Activated CD8-positive, alpha-beta memory T cell treated with anti-CD3 and anti-CD28 coated beads, Interleukin-2, amount 50 U/mL, for 48 hours (primary cell): ENCODE data around the gene TMEM138.
A peak's percentile ranks its signal among the peaks of the same experiment; 100 is the strongest.
"Not testable (repeated sequence)": the region's sequence is repeated elsewhere in the genome, so short reads cannot be mapped to it uniquely, and the experiment has no call there.

Experiments used
- DNase-seq: peaks from one replicate; pipeline ENCODE4 v3.0.0-alpha.2; 2020

The TMEM138 gene

DNA sequence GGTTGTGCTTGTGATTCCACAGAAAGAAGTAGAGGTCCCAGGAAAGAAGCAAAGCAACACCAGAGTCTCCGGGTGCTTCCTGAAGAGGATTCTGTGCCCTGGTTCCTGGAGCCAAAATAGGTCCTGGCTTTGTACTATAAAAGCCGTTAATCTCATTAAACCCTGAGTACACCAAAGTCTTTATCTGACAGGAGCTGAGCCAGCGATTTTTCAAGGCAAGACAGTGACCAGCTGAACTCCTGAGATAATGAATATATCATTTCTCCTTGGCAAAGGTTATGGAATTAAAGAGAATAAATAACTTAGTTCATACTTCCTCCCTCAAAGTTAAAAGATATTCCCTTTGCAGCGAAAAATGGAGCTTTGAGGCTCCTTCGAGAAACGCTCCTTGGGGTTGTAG is 5.2 kb downstream of the TMEM138 start:
- DNase-seq, result no peak

DNA sequence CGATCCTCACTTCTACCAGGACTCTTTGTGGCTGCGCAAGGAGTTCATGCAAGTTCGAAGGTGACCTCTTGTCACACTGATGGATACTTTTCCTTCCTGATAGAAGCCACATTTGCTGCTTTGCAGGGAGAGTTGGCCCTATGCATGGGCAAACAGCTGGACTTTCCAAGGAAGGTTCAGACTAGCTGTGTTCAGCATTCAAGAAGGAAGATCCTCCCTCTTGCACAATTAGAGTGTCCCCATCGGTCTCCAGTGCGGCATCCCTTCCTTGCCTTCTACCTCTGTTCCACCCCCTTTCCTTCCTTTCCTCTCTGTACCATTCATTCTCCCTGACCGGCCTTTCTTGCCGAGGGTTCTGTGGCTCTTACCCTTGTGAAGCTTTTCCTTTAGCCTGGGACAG is 6.5 kb downstream of the TMEM138 start:
- DNase-seq, result no peak

DNA sequence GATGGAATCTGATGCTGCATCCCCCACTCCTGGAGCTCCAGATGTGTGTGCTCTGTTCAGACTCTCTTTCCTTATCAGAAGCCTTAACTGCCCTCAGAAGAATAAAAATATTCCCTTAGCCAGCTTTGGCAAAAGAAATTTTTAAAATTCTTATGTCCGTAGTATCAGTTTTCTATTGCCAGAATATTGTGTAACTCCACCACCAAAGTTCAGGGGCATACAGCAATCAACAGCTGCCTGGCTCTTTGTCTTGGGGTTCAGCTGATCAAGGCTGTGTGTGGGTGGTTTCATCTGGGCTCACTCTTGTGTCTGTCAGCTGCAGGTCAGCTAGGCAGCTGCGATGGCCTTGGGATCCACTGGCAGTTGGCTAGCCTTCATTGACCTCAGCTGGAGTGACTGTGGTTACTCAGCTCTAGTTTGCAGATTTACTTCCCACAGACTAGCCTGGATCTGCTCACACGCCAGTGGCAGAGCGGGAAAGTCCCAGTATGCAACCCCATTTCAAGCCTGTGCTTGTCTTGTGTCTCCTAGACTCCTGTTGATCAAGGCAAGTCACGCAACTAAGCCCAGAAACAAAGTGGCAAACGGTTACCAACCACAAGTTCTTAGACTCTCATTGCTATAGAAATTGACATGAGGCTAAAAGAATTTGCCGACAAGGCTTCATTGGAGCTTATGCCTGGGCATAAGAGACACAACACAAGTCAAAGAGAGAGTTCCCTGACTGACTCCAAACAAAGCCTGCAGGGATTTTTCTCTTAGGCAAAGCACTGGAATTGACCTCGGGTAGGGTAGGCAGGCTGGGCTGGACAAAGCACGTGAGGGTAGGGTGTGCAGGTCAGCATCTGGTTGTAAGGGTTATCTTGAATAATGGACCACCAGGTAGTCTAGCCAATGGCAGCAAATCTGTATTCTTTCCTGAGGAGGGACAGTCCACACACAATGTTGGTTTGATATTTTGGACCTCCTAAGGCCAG is 7.5 kb downstream of the TMEM138 start:
- DNase-seq, result no peak

DNA sequence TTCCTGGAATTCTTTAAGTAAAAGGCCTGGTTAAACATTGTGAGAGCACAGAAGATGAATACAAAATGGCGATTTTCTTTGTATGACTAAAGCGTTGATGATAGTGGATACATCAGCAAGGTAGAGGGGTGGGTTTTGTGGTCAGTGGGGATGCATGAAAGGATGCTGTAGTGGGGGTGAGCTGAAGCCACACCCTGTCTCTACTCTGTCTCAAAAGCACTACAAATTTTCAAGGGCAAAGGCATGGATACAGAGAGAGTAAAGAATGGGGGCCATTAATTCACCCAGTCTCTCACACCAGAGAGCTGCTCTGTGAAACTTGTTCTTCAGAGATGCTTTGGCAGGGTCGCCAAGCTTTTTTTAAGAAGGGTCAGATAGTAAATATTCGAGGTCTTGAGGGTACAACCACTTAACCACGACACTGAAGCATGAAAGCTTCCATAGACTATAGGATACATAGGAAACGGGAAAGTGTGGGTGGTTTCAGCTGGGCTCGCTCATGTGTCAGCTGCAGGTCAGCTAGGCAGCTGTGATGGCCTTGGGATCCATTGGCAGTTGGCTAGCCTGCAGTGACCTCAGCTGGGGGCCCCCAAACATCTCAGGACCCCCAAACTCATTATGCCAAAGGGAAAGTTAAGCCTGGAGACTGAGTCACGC is 8.3 kb downstream of the TMEM138 start:
- no peak for DNase-seq

DNA sequence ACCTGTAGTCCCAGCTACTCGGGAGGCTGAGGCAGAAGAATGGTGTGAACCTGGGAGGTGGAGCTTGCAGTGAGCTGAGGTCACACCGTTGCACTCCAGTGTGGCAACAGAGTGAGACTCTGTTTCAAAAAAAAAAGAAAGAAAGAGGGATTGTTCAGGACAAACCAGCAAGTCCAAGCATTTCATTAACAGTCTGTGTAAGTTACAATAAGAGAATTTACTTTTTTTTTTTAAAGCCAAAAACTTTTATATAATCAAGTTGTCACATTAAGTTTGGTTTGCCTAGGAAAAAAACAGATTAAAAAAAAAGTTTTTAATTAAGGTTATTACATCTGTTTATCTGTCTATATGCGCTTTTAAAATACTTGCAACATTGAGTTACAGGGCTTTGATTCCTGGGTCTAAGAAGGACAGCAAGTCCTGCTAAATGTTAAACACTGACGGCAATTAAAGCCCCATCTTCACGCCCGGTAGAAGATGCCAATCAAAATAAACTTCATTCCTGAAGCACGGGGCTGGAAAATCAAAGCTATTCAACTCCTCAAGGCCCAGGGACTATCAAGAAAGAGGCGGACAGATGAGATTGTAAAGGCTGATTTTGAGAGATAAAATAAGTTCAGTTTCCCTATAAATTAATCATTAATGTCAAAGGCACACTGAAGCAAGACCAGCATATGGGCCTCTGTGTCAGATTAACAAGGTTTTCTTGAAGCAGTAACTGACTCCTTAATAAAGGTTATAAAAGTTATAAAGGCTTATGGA is 10.7 kb downstream of the TMEM138 start:
- DNase-seq, result no peak

DNA sequence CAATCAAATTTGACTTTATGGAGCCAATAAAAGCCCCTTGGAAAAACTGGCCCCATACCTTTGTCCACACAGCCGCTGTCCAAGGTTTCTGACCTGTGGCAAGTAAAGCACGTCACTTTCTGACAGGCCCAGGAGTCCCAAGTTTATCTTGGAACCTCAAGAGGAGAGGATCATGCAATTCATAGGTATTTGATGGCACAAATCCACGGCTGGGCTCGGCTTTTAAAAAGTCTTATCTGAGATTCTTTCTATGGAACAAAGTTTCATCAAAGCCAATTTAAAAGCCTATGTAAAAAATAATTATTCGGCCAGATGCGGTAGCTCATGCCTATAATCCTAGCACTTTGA is 13.6 kb downstream of the TMEM138 start:
- DNase-seq, result no peak

DNA sequence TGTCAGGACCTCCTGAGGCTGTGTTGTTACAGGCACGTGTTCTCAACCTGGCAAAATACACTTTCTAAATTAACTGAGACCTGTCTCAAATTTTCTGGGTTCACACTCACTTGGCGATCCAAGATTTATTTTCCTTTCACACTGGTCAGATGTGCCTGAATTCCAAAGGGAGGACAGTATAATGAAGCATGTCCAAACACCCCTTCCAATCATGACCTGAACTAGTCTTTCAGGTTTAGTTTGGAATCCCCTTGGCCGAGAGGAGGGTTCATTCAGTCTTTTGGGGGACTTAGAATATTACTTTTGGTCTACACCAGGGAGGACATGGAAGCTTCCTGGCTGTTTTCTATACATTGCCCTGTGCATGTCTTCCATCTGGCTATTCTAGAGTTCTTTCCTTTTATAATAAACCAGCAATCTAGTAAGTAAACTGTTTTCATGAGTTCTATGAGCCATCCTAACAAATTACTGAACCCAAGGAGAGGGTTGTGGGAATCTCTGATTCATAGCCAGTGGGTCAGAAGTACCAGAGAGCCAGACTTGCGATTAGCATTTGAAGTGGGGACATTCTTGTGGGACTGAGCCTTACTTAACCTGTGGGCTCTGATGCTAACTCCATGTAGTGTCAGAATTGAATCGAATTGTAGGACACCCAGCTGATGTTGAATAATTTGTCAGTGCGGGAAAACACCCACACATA is 15.4 kb downstream of the TMEM138 start:
- no peak for DNase-seq

DNA sequence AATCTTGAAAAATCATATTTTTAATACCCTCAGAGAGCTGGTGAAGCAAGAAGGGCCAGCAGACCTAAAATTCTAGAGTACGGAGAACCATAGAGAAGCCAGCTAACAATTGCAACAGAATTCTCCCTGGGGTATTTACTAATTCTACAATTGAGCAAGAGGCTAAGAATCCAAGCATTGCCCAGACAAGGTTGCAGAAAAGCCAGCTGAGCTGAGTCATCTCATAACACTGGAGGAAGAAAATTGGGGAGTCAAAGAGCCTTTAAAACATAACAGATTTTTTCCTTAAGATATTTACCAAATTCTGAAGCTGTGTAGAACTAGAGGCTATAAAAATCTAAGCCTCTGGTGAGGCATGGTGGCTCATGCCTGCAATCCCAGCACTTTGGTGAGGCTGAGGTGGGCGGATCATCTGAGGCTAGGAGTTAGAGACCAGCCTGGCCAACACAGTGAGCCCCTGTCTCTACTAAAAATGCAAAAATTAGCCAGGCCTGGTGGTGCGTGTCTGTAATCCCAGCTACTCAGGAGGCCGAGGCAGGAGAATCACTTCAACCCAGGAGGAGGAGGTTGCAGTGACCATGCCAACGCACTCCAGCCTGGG is 16.6 kb downstream of the TMEM138 start:
- DNase-seq, result no peak

DNA sequence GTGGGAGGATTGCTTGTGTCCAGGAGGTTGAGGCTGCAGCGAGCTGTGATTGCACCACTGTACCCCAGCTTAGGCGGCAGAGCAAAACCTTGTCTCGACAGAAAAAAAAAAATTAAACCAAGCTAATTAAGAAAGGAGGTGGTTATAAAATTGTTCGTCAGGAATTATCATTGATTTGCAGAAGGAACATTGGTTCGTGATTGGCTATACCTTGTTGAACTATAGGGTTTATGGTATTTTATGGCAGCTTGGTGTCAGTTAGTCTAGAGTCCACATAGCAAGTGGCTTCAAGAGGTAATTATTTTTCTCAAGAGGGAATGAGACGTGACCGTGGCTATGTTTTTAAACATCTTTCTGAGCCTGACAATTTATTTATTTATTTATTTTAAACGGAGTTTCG is 18.7 kb downstream of the TMEM138 start:
- no peak for DNase-seq

DNA sequence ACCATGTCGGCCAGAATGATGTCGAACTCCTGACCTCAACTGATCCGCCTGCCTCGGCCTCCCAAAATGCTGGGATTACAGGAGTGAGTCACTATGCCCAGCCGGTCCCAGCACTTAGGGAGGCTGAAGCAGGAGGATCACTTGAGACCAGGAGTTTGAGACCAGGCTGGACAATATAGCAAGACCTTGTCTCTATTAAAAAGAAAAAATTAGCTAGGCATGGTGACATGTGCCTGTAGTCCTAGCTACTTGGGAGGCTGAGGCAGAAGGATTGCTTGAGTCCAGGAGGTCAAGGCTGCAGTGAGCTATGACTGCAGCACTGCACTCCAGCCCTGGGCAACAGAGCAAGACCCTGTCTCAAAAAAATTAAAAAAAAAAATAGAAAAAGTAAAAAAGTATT is 21.7 kb downstream of the TMEM138 start:
- not testable (repeated sequence) for DNase-seq

DNA sequence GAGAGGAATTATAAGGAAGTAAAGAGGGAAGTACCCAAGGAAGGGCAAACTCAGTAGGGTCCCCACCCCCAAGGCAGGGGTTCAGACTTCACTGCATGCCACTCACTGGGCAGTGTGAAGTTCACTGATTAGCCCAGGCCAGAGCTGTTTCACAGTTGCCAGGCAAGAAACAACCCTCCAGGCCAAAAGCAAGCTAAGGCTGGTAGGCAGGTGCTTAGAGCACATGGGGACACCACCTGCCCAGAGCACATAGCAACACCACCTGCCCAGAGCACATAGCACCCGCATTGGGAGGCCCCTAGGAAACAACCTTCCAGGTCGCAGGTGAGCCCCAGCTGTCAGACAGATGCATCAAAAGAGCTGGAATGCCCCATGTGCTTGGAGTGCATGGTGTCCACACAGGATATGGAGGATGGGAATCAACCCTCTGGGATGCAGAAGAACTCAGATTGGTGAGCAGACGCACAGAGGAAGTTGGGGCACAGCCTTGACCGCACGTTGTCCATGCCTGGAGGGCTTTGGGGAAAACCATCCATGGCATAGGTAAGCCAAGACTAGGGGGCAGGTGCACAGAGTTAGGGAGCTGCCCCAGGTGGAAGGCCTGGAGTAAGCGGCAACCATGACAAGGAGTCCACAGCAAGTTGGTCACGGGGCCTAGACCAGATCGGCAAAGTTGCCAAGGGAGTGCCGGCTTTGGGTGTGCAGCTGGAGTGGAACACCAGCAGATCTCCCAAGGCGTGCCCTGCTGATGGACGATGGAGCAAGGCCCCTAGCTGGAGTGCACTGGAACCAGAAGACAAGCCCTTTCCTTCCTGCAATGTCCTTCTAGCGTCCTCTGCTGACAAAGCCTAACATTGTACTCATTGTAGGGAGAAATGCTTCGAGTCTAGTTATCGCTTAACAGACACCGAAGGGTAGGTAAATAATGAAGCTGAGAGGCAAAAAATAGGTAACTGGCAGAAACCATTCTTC is 22.4 kb downstream of the TMEM138 start:
- DNase-seq, result no peak

DNA sequence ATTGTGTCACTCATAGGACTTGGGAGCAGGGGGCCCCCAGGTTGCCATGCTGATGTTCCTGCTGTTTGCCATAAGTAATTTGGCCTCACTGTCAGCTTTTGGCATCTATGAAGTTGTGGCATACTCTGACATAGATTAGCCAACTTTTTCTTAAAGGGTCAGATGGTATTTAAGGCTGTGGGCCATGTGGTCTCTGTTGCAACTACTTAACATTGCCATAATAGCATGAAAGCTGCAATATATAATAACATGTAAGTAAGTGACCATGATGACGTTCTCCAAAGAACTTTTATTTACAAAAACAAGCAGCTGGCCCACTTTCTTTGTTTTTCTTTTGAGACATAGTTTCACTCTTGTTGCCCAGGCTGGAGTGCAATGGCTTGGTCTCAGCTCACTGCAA is 28.0 kb downstream of the TMEM138 start:
- no peak for DNase-seq

DNA sequence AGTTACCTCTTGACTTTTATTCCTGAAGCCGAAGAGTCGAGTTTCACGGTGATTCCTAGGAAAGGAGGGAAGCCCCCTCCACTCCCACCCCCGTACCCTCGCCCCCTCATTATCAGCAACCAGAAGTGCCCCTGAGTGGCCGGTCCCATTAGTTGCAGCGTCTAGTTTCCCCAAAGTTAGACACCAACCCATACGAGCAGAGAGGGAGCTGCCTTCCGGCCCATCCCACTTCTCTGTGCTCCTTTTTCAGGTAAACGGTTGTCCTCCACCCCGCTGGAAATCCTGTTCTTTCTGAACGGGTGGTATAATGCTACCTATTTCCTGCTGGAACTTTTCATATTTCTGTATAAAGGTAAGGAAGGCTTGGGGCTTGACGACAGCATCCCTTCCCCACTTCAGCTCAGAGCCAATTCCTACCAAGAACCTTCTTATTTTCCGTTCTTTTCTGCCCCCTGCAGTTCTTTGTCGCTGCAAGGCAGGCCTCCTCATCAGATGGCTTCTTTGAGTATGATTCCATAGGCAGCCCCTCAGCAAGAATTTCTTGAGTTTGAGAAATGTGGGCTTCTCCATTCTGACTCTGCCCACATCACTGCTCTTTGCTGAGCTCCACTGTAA is 30.9 kb downstream of the TMEM138 start:
- peak; percentile 60 for DNase-seq

DNA sequence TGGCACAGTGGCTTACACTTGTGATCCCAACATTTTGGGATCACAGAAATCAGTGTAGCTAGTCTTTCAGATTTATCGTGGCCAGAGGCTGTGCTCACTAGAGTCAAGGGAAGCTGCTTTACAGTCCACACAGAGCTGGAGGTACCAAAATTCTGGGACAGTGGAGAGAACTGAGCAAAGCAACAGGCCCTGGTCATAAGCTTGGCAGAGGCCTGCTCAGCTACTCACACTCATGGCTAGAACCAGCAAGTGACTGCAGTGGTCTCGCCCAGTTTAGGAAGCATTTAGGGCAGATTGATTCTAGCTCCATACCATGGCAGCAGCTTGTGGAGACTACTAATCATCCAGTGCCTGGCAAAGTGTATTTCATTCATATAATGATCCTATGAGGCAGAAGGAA is 39.0 kb downstream of the TMEM138 start:
- DNase-seq, result no peak

DNA sequence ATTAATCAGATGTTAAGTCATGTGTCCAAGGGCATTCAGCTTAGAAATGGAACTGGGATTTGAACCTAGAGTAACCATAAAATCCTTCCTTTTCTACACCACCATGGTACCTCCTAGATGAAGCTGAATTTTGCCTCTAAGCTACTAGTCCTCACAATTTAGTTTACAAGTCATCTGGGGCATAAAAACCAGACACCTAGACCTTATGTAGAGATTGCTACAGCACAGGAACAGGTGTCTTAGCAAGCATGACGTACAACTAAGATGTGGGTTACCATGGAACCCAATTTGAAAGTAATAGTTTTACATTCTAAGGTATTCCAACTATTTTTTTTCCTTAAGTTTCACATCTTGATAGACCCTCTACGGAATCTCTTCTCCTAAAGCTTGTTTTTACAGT is 39.4 kb downstream of the TMEM138 start:
- DNase-seq, result no peak

DNA sequence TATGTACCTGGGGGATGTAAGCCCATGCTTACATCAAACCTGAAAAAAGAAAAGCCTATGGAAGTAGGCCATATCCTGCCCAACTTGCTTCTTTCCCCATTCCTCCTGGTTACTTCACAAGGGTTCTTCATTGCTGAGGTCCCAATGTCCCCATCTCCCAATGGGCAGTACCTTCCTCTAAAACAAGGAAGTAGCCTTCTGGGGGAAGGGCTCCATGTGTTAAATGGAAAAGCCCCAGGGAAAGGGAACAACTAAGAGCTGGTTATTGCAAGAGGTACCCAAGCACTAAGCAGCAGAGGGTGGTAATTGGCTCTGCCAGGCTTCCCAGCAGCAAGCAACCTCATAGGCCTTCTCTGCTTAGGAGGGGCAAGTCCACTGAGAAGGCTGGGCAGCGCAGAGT is 41.5 kb downstream of the TMEM138 start:
- DNase-seq, result no peak

DNA sequence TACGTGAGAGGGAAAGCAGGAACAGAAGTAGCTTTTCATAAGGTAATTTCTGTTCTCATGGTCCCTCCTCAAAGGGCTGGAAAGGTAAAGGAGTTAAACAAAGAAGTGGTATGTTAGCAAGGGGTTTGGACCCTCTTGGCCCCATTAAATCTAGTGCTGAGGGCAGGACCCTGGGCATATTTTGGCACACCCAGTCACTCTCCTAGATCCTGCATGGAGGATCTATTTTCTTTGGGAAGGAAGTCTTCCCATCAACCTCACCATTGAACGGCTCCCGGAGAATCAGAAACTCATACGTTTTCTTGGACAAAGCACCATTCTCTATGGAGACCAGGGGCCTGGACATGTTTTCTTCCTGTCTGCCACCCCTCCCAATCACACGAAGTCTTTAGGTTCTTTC is 41.9 kb downstream of the TMEM138 start:
- no peak for DNase-seq

DNA sequence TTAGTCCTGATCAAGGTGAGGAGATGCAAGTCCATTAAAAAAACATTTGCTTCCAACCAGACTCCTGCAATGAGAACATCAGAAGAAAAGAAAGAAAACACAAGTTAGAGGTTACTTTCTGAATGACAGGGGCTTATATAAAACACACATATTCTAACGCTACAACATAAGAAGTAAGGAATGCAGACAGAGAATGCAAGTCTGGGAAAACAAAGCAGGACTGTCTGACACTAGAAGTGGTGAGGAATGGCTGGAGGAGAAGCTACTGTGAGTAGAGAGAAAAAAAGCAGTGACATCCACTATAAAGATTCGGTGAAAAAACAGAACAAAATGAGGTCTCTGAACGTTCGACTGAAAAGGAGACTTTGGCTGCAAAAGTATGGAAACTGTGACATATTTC is 42.5 kb downstream of the TMEM138 start:
- no peak for DNase-seq

DNA sequence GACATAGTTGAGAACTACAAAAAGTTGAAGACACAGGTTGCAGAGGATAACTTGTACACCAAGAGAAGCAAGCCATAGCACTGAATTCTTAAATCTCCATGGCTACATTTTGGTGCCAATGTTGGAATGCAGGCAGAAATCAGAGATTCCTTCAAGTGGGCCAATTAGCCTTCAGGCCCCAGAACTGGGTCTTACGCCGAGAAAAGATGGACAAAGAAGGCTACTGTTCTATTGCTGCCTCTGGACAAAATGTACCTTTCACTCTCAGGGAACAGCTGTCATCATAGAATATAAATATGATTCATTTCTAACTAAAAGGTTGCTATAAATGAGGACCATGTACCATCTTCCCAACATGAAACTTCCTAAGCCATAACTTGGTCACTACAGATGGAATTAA is 43.9 kb downstream of the TMEM138 start:
- no peak for DNase-seq

DNA sequence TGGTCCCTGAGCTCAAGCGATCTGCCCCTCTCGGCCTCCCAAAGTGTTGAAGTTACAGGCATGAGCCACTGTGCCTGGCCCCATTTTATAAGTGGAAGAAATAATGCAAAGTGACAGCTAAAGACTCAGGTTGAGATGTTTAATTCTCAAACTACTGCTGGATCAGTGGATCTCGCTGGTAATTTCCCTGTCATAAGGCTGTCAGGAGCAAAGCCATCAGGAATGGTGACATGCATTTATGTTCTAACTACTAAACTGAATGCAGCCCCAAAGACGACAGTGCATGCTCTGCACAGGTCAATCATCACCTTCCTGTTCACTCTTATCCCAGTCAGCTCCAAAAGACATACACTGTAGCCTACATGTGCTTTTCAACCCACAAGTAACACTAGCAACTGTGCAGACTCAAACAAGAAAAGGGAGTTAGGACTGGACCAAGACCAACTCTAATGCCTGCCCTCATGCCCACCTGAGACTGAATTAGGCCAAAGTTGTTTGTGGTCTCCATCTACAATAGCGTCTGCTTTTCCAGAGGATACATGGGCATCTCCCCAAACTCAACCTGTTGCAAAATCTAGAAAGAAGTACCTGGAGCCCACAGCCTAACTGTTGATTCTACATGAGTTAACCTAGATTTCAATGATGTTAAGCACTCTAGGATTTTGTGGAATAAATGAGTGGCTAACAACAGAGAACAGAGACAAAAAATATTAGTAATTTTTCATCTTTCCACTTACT is 45.0 kb downstream of the TMEM138 start:
- no peak for DNase-seq
